Measurements from ENCODE around the gene ZNF43.

DNA sequence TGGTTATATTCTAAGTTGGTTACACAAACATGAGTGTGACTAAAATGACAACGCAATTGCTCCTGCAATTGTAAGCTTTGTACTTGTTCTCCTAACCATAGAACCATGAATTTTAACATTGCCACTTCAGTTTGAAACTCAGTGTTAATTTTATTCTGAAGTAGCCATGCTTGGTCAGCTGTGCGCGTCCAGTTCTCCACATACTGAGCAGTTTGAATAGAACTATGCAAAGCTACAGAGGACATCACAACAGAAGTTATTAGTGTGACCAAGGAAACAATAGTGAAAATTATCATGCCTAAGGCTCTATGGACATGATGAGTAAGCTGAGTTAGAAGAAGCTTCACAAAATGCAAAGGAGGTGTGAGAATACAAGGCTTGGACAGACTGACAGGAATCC is 49.0 kb downstream of the ZNF43 start:
- no peak for TF ChIP-seq CTCF (IDR thresholded peaks at IDR 0.05; ENCODE audit: low read depth, low read length)
- TF ChIP-seq EZH2phosphoT487 (IDR thresholded peaks at IDR 0.05; ENCODE audit: low read depth), result no peak

Data from OCI-LY3 (cell line).